ENCODE data around the gene ADAMTS14. TPM values are rescaled to one million over a fixed set of nuclear protein-coding genes. Genes with fewer than 3 reads are reported as not detected.

ADAMTS14 gene
- total RNA-seq, 1 donor from 2014 or later: 19.4 TPM

- Mint-ChIP-seq H3K27me3 (ENCODE audit: low read depth, unreplicated experiment) (peaks cover 9% of the 10 kb centered on the region), H3K36me3 (ENCODE audit: low read depth, unreplicated experiment) (peaks cover 4% of the 10 kb centered on the region), H3K4me1 (ENCODE audit: low read depth, unreplicated experiment) (peaks cover 8% of the 10 kb centered on the region), H3K4me3 (ENCODE audit: unreplicated experiment) (no peak overlapping the region), H3K9me3 (ENCODE audit: unreplicated experiment) (peaks cover 5% of the 10 kb centered on the region), H3K27ac (ENCODE audit: unreplicated experiment) (no peak overlapping the region)
- Histone ChIP-seq H2AFZ (ENCODE audit: low read depth, low read length) (no peak overlapping the region), H3K4me2 (ENCODE audit: low read length) (no peak overlapping the region), H3K27me3 (ENCODE audit: insufficient read depth, low read length) (no peaks in the 10 kb centered on the region), H3K36me3 (ENCODE audit: insufficient read depth, low read length) (no peaks in the 10 kb centered on the region), H4K20me1 (ENCODE audit: insufficient read depth, low read length) (no peaks in the 10 kb centered on the region), H3K4me1 (ENCODE audit: insufficient read depth, low read length) (peaks cover 4% of the 10 kb centered on the region), H3K4me3 (ENCODE audit: insufficient read depth, low read depth, low read length) (no peak overlapping the region), H3K27ac (ENCODE audit: low read depth, low read length) (no peak overlapping the region), H3K9me3 (ENCODE audit: insufficient read depth, low read depth, low read length) (no peaks in the 10 kb centered on the region), H3K9ac (ENCODE audit: low read length) (no peak overlapping the region), H3K79me2 (ENCODE audit: insufficient read depth, low read length) (no peaks in the 10 kb centered on the region)
- TF ChIP-seq EZH2 (IDR thresholded peaks at IDR 0.05; ENCODE audit: insufficient read depth, low read length): no peak
- TF ChIP-seq, protein P1, sequence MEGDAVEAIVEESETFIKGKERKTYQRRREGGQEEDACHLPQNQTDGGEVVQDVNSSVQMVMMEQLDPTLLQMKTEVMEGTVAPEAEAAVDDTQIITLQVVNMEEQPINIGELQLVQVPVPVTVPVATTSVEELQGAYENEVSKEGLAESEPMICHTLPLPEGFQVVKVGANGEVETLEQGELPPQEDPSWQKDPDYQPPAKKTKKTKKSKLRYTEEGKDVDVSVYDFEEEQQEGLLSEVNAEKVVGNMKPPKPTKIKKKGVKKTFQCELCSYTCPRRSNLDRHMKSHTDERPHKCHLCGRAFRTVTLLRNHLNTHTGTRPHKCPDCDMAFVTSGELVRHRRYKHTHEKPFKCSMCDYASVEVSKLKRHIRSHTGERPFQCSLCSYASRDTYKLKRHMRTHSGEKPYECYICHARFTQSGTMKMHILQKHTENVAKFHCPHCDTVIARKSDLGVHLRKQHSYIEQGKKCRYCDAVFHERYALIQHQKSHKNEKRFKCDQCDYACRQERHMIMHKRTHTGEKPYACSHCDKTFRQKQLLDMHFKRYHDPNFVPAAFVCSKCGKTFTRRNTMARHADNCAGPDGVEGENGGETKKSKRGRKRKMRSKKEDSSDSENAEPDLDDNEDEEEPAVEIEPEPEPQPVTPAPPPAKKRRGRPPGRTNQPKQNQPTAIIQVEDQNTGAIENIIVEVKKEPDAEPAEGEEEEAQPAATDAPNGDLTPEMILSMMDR (IDR thresholded peaks at IDR 0.05; ENCODE audit: insufficient read depth, low read depth, low read length): no peak
- DNase-seq (ENCODE audit: low read depth) (no peak), FAIRE-seq (no peak)
These were observed 129.5 kb downstream of the ADAMTS14 start for GRCh38 chr10:70801854-70802253.

GRCh38 chr10:70803775-70804420 lies 131.6 kb downstream of the ADAMTS14 start:
- H3K4me2 ChIP-seq (ENCODE audit: low read length): peak overlapping the region; percentile 10
- DNase-seq (ENCODE audit: low read depth) (peak; percentile 16), FAIRE-seq (no peak)
- H3K4me3 ChIP-seq (ENCODE audit: insufficient read depth, low read depth, low read length): no peak overlapping the region
- H3K36me3 ChIP-seq (ENCODE audit: insufficient read depth, low read length): no peaks in the 10 kb centered on the region
- H3K4me1 Mint-ChIP-seq (ENCODE audit: low read depth, unreplicated experiment): peaks cover 10% of the 10 kb centered on the region
- no peak overlapping the region for H3K27ac ChIP-seq (ENCODE audit: low read depth, low read length)
- H3K4me1 ChIP-seq (ENCODE audit: insufficient read depth, low read length): peaks cover 7% of the 10 kb centered on the region
- no peaks in the 10 kb centered on the region for H3K9me3 Mint-ChIP-seq (ENCODE audit: unreplicated experiment)
- H3K9ac ChIP-seq (ENCODE audit: low read length): no peak overlapping the region
- peaks cover 4% of the 10 kb centered on the region for H3K27me3 Mint-ChIP-seq (ENCODE audit: low read depth, unreplicated experiment)
- no peak overlapping the region for H3K4me3 Mint-ChIP-seq (ENCODE audit: unreplicated experiment)
- H2AFZ ChIP-seq (ENCODE audit: low read depth, low read length): no peak overlapping the region
- H3K9me3 ChIP-seq (ENCODE audit: insufficient read depth, low read depth, low read length): no peaks in the 10 kb centered on the region
- H3K36me3 Mint-ChIP-seq (ENCODE audit: low read depth, unreplicated experiment): peaks cover 3% of the 10 kb centered on the region
- H3K27me3 ChIP-seq (ENCODE audit: insufficient read depth, low read length): no peaks in the 10 kb centered on the region
- no peaks in the 10 kb centered on the region for H4K20me1 ChIP-seq (ENCODE audit: insufficient read depth, low read length)
- TF ChIP-seq, protein P1 (IDR thresholded peaks at IDR 0.05; ENCODE audit: insufficient read depth, low read depth, low read length): no peak
- TF ChIP-seq EZH2 (IDR thresholded peaks at IDR 0.05; ENCODE audit: insufficient read depth, low read length): no peak
- no peaks in the 10 kb centered on the region for H3K79me2 ChIP-seq (ENCODE audit: insufficient read depth, low read length)
- H3K27ac Mint-ChIP-seq (ENCODE audit: unreplicated experiment): no peak overlapping the region

DNA sequence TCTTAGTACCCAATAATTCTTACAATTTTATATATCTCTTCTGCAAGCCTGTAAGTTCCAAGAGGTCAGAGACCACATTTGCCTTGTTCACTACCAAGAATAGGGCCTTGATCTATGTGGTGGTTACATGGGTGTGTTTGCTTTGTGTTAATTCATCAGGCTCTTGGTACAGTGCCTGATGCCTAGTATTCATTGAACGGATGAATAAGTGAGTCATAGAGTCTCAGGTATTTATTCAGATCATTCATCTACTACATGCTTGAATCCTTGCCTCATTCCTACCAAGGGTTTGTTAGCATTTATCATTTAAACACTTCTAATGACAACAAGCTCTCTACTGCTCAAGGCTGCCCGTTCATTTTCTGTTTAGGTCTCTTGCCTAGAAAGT lies 132.1 kb downstream of the ADAMTS14 start:
- Mint-ChIP-seq H3K36me3 (ENCODE audit: low read depth, unreplicated experiment) (peaks cover 4% of the 10 kb centered on the region), H3K9me3 (ENCODE audit: unreplicated experiment) (no peaks in the 10 kb centered on the region), H3K4me3 (ENCODE audit: unreplicated experiment) (no peak overlapping the region), H3K27ac (ENCODE audit: unreplicated experiment) (no peak overlapping the region), H3K27me3 (ENCODE audit: low read depth, unreplicated experiment) (peaks cover 2% of the 10 kb centered on the region), H3K4me1 (ENCODE audit: low read depth, unreplicated experiment) (peaks cover 14% of the 10 kb centered on the region)
- FAIRE-seq (no peak), DNase-seq (ENCODE audit: low read depth) (peak; percentile 94)
- H3K4me1 ChIP-seq (ENCODE audit: insufficient read depth, low read length): peaks cover 7% of the 10 kb centered on the region
- no peak for TF ChIP-seq EZH2 (IDR thresholded peaks at IDR 0.05; ENCODE audit: insufficient read depth, low read length)
- TF ChIP-seq, protein P1 (IDR thresholded peaks at IDR 0.05; ENCODE audit: insufficient read depth, low read depth, low read length): no peak
- H4K20me1 ChIP-seq (ENCODE audit: insufficient read depth, low read length): no peaks in the 10 kb centered on the region
- H3K9ac ChIP-seq (ENCODE audit: low read length): no peak overlapping the region
- H3K36me3 ChIP-seq (ENCODE audit: insufficient read depth, low read length): no peaks in the 10 kb centered on the region
- no peak overlapping the region for H2AFZ ChIP-seq (ENCODE audit: low read depth, low read length)
- no peak overlapping the region for H3K4me3 ChIP-seq (ENCODE audit: insufficient read depth, low read depth, low read length)
- no peaks in the 10 kb centered on the region for H3K9me3 ChIP-seq (ENCODE audit: insufficient read depth, low read depth, low read length)
- no peak overlapping the region for H3K27ac ChIP-seq (ENCODE audit: low read depth, low read length)
- peak overlapping the region; percentile 10 for H3K4me2 ChIP-seq (ENCODE audit: low read length)
- no peaks in the 10 kb centered on the region for H3K79me2 ChIP-seq (ENCODE audit: insufficient read depth, low read length)
- no peaks in the 10 kb centered on the region for H3K27me3 ChIP-seq (ENCODE audit: insufficient read depth, low read length)

Data from astrocyte (in vitro differentiated cells and primary cell).